H1 (cell line): Measurements from ENCODE around the gene BHLHE23. TPM values are rescaled to one million over a fixed set of nuclear protein-coding genes. Genes with fewer than 3 reads are reported as not detected.

Source experiments
- ASH2L ChIP-seq: fragments of 200-600, 300-600 bp; sonication (generic); IDR thresholded peaks from one replicate; pipeline ENCODE4 v1.7.1; 2017; ENCODE audit warnings: low read length
- SAP30 ChIP-seq: fragments of 300-600 bp; sonication (generic); IDR thresholded peaks from 2 replicates; pipeline ENCODE4 v1.7.1; 2012; ENCODE audit warnings: low read length, moderate library complexity, mild to moderate bottlenecking, inconsistent platforms; ENCODE audit not compliant: insufficient read depth, insufficient replicate concordance
- TAF7 ChIP-seq: optimal IDR thresholded peaks from 2 replicates; pipeline ENCODE3; 2011; ENCODE audit warnings: low read depth, mild to moderate bottlenecking, inconsistent platforms, low read length, moderate library complexity, borderline replicate concordance
- polyA plus RNA-seq, 7 experiments: library from polyadenylated mRNA; depleted of rRNA in 3 of 7; stranded (reverse) in 5 of 7; unstranded in 2 of 7; fragments of >200 nt in 5 of 7; fragments of 200-250 nt in 2 of 7; gene quantifications; 1 replicate in 5 of 7; 2 replicates in 1 of 7; 4 replicates in 1 of 7; pipeline versions ENCODE4 v1.2.1 to v1.2.3, GENCODE V29; 2011 to 2013; ENCODE audit warnings: missing spikeins in 2 of 7, mixed read lengths in 2 of 7
- total RNA-seq: library from RNA; stranded (reverse); fragmentation: NEBNext Ultra II Directional; extraction: Animal tissue kit (Norgen Biotek cat#: 25700); gene quantifications from 2 replicates; pipeline ENCODE4 v1.2.1, GENCODE V29; 2021

BHLHE23 gene
- total and polyA plus RNA-seq, 2 of the 8 experiments (the other 6 are each of a cell fraction or from before 2014, with no cell fraction given), result 0.47 TPM; not detected in 1

DNA sequence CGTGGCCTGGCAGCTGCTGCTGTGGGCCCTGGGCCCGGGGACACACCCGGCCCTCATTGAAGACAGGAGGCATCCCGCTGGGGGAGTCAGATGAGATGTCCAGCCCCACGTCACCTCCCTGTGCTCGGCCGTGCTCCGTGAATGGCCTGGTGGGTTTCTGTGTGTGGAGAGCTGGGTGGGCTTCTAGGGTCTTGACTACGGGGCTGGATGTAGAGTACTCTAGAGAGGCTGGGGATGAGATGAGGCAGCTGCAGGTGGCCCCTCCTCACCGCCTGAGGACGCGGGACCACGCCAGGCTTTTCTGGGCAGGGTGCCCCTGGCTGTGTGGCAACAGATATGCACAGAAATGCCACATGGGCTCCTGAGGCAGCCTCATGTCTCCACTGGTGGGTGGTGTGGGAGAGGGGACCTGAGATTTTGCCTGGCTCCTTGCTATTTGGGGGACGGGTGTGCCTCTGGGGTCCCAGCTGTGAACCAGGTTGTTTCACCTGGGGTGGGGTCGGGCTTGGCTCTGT lies 8.4 kb upstream of the BHLHE23 start (continued):
- TF ChIP-seq TAF7 (no peak), ASH2L (no peak), SAP30 (no peak)
